ENCODE data around the gene PCBD1. TPM values are rescaled to one million over a fixed set of nuclear protein-coding genes. Genes with fewer than 3 reads are reported as not detected.

Gene PCBD1
- total and polyA plus RNA-seq, 2 experiments from 2014 or later = 33.3 to 78.5 TPM

DNA sequence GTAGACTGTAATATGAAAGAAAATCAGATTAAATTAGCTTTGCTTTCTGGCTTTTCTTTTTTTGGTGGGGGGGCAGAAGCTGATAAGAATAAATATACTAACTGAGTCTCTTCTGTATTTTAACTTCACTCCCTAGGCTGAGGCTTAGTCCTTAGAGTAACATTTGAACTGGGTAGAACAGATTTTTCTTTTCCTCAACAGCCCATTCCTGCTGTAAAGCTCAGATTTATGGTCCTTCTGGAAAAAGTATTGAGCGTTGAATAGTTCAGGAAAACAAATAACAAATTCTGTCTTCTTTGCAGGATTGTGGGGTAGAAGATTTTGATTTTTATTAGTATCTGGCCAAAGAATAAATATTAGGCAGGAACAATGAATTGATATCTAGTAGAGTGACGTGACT, 54.8 kb downstream of the PCBD1 start:
- Histone ChIP-seq H4K20me1 (replicated peaks; ENCODE audit: insufficient read depth) (peaks cover 23% of the 10 kb centered on the region; the same call in 1 of the 2 replicates), H3F3A (replicated peaks; ENCODE audit: low read depth) (no peaks in the 10 kb centered on the region), H2AFZ (no peak overlapping the region), H3K27me3 (ENCODE audit: insufficient read depth) (no peaks in the 10 kb centered on the region), H3K9me2 (ENCODE audit: insufficient read depth) (no peaks in the 10 kb centered on the region), H3K4me1 (ENCODE audit: insufficient read depth) (no peaks in the 10 kb centered on the region), H3K4me3 (no peak overlapping the region), H3K27ac (ENCODE audit: low read depth) (no peak overlapping the region), H3K36me3 (ENCODE audit: insufficient read depth) (peaks cover 6% of the 10 kb centered on the region; the same call in 1 of the 2 replicates), H3K4me2 (no peak overlapping the region), H3K79me2 (replicated peaks; ENCODE audit: insufficient read depth) (peaks cover 95% of the 10 kb centered on the region)
- Mint-ChIP-seq H3K27ac (no peak overlapping the region), H3K9me3 (no peaks in the 10 kb centered on the region; the same call in 2 of the 3 replicates), H3K27me3 (ENCODE audit: insufficient read depth, low read depth, poor library complexity) (no peaks in the 10 kb centered on the region), H3K36me3 (ENCODE audit: low read depth) (peaks cover 26% of the 10 kb centered on the region), H3K4me1 (no peaks in the 10 kb centered on the region; the same call in 2 of the 3 replicates), H3K4me3 (no peak overlapping the region)
- DNase-seq (ENCODE audit: low spot score) = no peak
- ATAC-seq = no peak
- TF ChIP-seq, protein P1, sequence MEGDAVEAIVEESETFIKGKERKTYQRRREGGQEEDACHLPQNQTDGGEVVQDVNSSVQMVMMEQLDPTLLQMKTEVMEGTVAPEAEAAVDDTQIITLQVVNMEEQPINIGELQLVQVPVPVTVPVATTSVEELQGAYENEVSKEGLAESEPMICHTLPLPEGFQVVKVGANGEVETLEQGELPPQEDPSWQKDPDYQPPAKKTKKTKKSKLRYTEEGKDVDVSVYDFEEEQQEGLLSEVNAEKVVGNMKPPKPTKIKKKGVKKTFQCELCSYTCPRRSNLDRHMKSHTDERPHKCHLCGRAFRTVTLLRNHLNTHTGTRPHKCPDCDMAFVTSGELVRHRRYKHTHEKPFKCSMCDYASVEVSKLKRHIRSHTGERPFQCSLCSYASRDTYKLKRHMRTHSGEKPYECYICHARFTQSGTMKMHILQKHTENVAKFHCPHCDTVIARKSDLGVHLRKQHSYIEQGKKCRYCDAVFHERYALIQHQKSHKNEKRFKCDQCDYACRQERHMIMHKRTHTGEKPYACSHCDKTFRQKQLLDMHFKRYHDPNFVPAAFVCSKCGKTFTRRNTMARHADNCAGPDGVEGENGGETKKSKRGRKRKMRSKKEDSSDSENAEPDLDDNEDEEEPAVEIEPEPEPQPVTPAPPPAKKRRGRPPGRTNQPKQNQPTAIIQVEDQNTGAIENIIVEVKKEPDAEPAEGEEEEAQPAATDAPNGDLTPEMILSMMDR (conservative IDR thresholded peaks at IDR 0.05; ENCODE audit: low read depth in 2 of 2) = no peak
- TF ChIP-seq, protein P2, sequence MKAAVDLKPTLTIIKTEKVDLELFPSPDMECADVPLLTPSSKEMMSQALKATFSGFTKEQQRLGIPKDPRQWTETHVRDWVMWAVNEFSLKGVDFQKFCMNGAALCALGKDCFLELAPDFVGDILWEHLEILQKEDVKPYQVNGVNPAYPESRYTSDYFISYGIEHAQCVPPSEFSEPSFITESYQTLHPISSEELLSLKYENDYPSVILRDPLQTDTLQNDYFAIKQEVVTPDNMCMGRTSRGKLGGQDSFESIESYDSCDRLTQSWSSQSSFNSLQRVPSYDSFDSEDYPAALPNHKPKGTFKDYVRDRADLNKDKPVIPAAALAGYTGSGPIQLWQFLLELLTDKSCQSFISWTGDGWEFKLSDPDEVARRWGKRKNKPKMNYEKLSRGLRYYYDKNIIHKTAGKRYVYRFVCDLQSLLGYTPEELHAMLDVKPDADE (IDR thresholded peaks at IDR 0.05) = no peak
- TF ChIP-seq EZH2 (IDR thresholded peaks at IDR 0.05; ENCODE audit: low read depth, unreplicated experiment) (no peak), ZNF331 (CRISPR knock-in tag; IDR thresholded peaks at IDR 0.05; ENCODE audit: low read depth) (no peak), ZNF114 (CRISPR knock-in tag; IDR thresholded peaks at IDR 0.05) (no peak), STAT1 (IDR thresholded peaks at IDR 0.05; ENCODE audit: unreplicated experiment) (no peak)
- TF ChIP-seq, protein P3, sequence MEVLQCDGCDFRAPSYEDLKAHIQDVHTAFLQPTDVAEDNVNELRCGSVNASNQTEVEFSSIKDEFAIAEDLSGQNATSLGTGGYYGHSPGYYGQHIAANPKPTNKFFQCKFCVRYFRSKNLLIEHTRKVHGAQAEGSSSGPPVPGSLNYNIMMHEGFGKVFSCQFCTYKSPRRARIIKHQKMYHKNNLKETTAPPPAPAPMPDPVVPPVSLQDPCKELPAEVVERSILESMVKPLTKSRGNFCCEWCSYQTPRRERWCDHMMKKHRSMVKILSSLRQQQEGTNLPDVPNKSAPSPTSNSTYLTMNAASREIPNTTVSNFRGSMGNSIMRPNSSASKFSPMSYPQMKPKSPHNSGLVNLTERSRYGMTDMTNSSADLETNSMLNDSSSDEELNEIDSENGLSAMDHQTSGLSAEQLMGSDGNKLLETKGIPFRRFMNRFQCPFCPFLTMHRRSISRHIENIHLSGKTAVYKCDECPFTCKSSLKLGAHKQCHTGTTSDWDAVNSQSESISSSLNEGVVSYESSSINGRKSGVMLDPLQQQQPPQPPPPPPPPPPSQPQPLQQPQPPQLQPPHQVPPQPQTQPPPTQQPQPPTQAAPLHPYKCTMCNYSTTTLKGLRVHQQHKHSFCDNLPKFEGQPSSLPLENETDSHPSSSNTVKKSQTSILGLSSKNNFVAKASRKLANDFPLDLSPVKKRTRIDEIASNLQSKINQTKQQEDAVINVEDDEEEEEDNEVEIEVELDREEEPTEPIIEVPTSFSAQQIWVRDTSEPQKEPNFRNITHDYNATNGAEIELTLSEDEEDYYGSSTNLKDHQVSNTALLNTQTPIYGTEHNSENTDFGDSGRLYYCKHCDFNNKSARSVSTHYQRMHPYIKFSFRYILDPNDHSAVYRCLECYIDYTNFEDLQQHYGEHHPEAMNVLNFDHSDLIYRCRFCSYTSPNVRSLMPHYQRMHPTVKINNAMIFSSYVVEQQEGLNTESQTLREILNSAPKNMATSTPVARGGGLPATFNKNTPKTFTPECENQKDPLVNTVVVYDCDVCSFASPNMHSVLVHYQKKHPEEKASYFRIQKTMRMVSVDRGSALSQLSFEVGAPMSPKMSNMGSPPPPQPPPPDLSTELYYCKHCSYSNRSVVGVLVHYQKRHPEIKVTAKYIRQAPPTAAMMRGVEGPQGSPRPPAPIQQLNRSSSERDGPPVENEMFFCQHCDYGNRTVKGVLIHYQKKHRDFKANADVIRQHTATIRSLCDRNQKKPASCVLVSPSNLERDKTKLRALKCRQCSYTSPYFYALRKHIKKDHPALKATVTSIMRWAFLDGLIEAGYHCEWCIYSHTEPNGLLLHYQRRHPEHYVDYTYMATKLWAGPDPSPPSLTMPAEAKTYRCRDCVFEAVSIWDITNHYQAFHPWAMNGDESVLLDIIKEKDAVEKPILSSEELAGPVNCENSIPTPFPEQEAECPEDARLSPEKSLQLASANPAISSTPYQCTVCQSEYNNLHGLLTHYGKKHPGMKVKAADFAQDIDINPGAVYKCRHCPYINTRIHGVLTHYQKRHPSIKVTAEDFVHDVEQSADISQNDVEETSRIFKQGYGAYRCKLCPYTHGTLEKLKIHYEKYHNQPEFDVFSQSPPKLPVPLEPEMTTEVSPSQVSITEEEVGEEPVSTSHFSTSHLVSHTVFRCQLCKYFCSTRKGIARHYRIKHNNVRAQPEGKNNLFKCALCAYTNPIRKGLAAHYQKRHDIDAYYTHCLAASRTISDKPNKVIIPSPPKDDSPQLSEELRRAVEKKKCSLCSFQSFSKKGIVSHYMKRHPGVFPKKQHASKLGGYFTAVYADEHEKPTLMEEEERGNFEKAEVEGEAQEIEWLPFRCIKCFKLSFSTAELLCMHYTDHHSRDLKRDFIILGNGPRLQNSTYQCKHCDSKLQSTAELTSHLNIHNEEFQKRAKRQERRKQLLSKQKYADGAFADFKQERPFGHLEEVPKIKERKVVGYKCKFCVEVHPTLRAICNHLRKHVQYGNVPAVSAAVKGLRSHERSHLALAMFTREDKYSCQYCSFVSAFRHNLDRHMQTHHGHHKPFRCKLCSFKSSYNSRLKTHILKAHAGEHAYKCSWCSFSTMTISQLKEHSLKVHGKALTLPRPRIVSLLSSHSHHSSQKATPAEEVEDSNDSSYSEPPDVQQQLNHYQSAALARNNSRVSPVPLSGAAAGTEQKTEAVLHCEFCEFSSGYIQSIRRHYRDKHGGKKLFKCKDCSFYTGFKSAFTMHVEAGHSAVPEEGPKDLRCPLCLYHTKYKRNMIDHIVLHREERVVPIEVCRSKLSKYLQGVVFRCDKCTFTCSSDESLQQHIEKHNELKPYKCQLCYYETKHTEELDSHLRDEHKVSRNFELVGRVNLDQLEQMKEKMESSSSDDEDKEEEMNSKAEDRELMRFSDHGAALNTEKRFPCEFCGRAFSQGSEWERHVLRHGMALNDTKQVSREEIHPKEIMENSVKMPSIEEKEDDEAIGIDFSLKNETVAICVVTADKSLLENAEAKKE (CRISPR knock-in tag; IDR thresholded peaks at IDR 0.05) = no peak

Other genes with a start within 250 kb of the PCBD1 start
- 2.1 and 2.9 TPM in 2 replicates for gene ADAMTS14, start 216.1 kb downstream of the PCBD1 start, total RNA-seq (2014; rRNA removed; shearing (Covaris generic))
- gene ADAMTS14, start 216.1 kb downstream of the PCBD1 start, polyA plus RNA-seq (2016; fragmentation: Nextera tagmentation; extraction: Ambion mirVana) = 1.5 and 1.9 TPM in 2 replicates
- not detected in 2 replicates for gene TBATA, start 103.2 kb downstream of the PCBD1 start, total RNA-seq (2014; rRNA removed; shearing (Covaris generic))
- gene TBATA, start 103.2 kb downstream of the PCBD1 start, polyA plus RNA-seq (2016; fragmentation: Nextera tagmentation; extraction: Ambion mirVana) = not detected in 2 replicates
- gene SGPL1, start 72.6 kb downstream of the PCBD1 start, total RNA-seq (2014; rRNA removed; shearing (Covaris generic)) = 42.7 and 43.5 TPM in 2 replicates
- gene SGPL1, start 72.6 kb downstream of the PCBD1 start, polyA plus RNA-seq (2016; fragmentation: Nextera tagmentation; extraction: Ambion mirVana) = 10.6 and 12.0 TPM in 2 replicates

Measured in GM23338 (cell line).